Neural cell (in vitro differentiated cells): ENCODE results near the gene CFAP99.

Experiments
- POLR2AphosphoS5 ChIP-seq: IDR thresholded peaks from 2 replicates; pipeline ENCODE4 v1.6.1; 2012
- TF ChIP-seq, protein P1 (sequence below): fragments of 450-650 bp; IDR thresholded peaks from 2 replicates; pipeline ENCODE4 v1.5.1; 2014; ENCODE audit warnings: antibody characterized with exemption, mild to moderate bottlenecking, moderate library complexity; ENCODE audit not compliant: poor library complexity, severe bottlenecking
- TF ChIP-seq, protein P2 (sequence below): IDR thresholded peaks from 2 replicates; pipeline ENCODE4 v1.6.1; 2012; ENCODE audit warnings: borderline replicate concordance

DNA sequence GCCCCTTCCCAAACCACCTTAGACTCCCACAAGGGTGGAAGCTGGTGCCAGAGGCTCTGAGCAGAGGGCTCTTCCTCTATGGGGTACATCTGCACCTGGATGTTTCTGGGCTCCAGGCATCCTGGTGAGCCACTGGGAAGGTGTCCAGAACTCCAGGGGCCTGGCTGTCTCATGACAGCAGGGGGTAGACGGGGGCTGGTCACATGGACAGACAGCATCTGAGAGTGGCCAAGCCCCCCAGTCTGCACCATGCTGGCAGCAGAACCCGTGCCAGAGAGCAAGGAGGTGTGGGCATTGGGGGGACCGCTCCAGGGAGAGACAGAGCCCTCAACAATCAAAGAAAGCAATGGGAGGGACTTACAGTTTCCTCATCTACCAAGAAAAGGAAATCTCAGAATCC, 39.9 kb upstream of the CFAP99 start:
- TF ChIP-seq, protein P1, sequence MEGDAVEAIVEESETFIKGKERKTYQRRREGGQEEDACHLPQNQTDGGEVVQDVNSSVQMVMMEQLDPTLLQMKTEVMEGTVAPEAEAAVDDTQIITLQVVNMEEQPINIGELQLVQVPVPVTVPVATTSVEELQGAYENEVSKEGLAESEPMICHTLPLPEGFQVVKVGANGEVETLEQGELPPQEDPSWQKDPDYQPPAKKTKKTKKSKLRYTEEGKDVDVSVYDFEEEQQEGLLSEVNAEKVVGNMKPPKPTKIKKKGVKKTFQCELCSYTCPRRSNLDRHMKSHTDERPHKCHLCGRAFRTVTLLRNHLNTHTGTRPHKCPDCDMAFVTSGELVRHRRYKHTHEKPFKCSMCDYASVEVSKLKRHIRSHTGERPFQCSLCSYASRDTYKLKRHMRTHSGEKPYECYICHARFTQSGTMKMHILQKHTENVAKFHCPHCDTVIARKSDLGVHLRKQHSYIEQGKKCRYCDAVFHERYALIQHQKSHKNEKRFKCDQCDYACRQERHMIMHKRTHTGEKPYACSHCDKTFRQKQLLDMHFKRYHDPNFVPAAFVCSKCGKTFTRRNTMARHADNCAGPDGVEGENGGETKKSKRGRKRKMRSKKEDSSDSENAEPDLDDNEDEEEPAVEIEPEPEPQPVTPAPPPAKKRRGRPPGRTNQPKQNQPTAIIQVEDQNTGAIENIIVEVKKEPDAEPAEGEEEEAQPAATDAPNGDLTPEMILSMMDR: no peak
- TF ChIP-seq, protein P2, sequence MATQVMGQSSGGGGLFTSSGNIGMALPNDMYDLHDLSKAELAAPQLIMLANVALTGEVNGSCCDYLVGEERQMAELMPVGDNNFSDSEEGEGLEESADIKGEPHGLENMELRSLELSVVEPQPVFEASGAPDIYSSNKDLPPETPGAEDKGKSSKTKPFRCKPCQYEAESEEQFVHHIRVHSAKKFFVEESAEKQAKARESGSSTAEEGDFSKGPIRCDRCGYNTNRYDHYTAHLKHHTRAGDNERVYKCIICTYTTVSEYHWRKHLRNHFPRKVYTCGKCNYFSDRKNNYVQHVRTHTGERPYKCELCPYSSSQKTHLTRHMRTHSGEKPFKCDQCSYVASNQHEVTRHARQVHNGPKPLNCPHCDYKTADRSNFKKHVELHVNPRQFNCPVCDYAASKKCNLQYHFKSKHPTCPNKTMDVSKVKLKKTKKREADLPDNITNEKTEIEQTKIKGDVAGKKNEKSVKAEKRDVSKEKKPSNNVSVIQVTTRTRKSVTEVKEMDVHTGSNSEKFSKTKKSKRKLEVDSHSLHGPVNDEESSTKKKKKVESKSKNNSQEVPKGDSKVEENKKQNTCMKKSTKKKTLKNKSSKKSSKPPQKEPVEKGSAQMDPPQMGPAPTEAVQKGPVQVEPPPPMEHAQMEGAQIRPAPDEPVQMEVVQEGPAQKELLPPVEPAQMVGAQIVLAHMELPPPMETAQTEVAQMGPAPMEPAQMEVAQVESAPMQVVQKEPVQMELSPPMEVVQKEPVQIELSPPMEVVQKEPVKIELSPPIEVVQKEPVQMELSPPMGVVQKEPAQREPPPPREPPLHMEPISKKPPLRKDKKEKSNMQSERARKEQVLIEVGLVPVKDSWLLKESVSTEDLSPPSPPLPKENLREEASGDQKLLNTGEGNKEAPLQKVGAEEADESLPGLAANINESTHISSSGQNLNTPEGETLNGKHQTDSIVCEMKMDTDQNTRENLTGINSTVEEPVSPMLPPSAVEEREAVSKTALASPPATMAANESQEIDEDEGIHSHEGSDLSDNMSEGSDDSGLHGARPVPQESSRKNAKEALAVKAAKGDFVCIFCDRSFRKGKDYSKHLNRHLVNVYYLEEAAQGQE: no peak
- TF ChIP-seq POLR2AphosphoS5: no peak
